HEK293T (cell line): ENCODE measurements around the gene MRPL48.
A peak's percentile ranks its signal among the peaks of the same experiment; 100 is the strongest.
"Not testable (repeated sequence)": the region's sequence is repeated elsewhere in the genome, so short reads cannot be mapped to it uniquely, and the experiment has no call there.

Experiments used
- CTCF ChIA-PET: fragments of 350-600 bp; formaldehyde crosslinking; extraction: SDS; loops from one replicate; lab custom pipeline; 2021; ENCODE audit warnings: antibody characterized with exemption, inconsistent platforms; lab: Yijun Ruan, JAX
- POLR2A ChIA-PET: fragments of 350-600 bp; formaldehyde crosslinking; extraction: SDS; loops from one replicate; lab custom pipeline; 2020; ENCODE audit warnings: antibody characterized with exemption, inconsistent platforms; lab: Yijun Ruan, JAX
- DNase-seq: peaks from one replicate; pipeline ENCODE4 v3.0.0; 2012; ENCODE audit warnings: mixed read lengths; ENCODE audit errors: extremely low spot score
- ARNT ChIP-seq: fragments of 450-650 bp; IDR thresholded peaks from 2 replicates; pipeline ENCODE4 v1.6.1; 2017; ENCODE audit warnings: mild to moderate bottlenecking
- BHLHE40 ChIP-seq: fragments of 450-650 bp; IDR thresholded peaks from 2 replicates; pipeline ENCODE4 v1.6.1; 2016; ENCODE audit warnings: mild to moderate bottlenecking, moderate library complexity, borderline replicate concordance
- CTBP1 ChIP-seq: fragments of 450-650 bp; IDR thresholded peaks from 2 replicates; pipeline ENCODE4 v1.6.1; 2016; ENCODE audit warnings: borderline replicate concordance
- ELF4 ChIP-seq: fragments of 450-650 bp; IDR thresholded peaks from 2 replicates; pipeline ENCODE4 v1.6.1; 2017; ENCODE audit warnings: antibody characterized with exemption
- FOXA1 ChIP-seq: fragments of 450-650 bp; IDR thresholded peaks from 2 replicates; pipeline ENCODE4 v1.6.1; 2016; ENCODE audit warnings: mild to moderate bottlenecking
- FOXK2 ChIP-seq: fragments of 450-650 bp; IDR thresholded peaks from 2 replicates; pipeline ENCODE4 v1.6.1; 2016; ENCODE audit warnings: mild to moderate bottlenecking
- FOXM1 ChIP-seq: fragments of 450-650 bp; IDR thresholded peaks from 2 replicates; pipeline ENCODE4 v1.6.1; 2017; ENCODE audit warnings: mild to moderate bottlenecking, borderline replicate concordance
- HDGF ChIP-seq: fragments of 450-650 bp; IDR thresholded peaks from 2 replicates; pipeline ENCODE4 v1.6.1; 2017; ENCODE audit warnings: antibody characterized with exemption, borderline replicate concordance
- L3MBTL2 ChIP-seq: fragments of 450-650 bp; conservative IDR thresholded peaks from 2 replicates; pipeline ENCODE4 v1.6.1; 2016; ENCODE audit warnings: mild to moderate bottlenecking
- LEF1 ChIP-seq: fragments of 450-650 bp; IDR thresholded peaks from 2 replicates; pipeline ENCODE4 v1.6.1; 2017; ENCODE audit warnings: mild to moderate bottlenecking, borderline replicate concordance
- NFRKB ChIP-seq: fragments of 450-650 bp; IDR thresholded peaks from 2 replicates; pipeline ENCODE4 v1.6.1; 2016; ENCODE audit warnings: mild to moderate bottlenecking, moderate library complexity
- PKNOX1 ChIP-seq: fragments of 450-650 bp; IDR thresholded peaks from 2 replicates; pipeline ENCODE4 v1.6.1; 2016
- SP1 ChIP-seq: fragments of 450-650 bp; IDR thresholded peaks from 2 replicates; pipeline ENCODE4 v1.6.1; 2017
- SUZ12 ChIP-seq: fragments of 450-650 bp; IDR thresholded peaks from 2 replicates; pipeline ENCODE4 v1.6.1; 2016; ENCODE audit warnings: mild to moderate bottlenecking
- TARDBP ChIP-seq: fragments of 450-650 bp; IDR thresholded peaks from 2 replicates; pipeline ENCODE4 v1.6.1; 2016
- ZNF384 ChIP-seq: fragments of 450-650 bp; IDR thresholded peaks from 2 replicates; pipeline ENCODE4 v1.6.1; 2016

The MRPL48 gene

DNA sequence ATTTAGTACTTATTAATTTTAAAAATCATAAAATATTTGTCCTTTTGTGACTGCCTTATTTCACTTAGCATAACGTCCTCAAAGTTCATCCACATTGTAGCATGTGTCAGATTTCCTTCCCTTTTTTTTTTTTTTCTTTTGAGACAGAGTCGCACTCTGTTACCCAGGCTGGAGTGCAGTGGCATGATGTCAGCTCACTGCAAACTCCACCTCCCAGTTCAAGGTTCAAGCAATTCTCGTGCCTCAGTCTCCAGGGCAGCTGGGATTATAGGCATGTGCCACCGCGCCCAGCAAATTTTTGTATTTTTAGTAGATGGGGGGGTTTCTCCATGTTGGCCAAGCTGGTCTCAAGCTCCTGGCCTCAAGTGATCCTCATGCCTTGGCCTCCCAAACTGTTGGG, 37.4 kb upstream of the MRPL48 start:
- POLR2A ChIA-PET = interaction anchor here (1.5 kb wide), 1 partner anchor 11 kb away, joined by 6 read pairs; the partner anchor contains the start of gene RAB6A

GRCh38 chr11:73750862-73751261, 36.8 kb upstream of the MRPL48 start:
- POLR2A ChIA-PET = interaction anchor here (1.0 kb wide), 1 partner anchor 10 kb away, joined by 3 read pairs; the partner anchor contains the start of gene RAB6A
- DNase-seq, CTCF ChIA-PET: not testable (repeated sequence)

More for the DNA sequence above, 37.4 kb upstream of the MRPL48 start:
- no peak for DNase-seq
- CTCF ChIA-PET = interaction anchor here (0.6 to 1.1 kb wide), 2 partner anchors 10 to 69 kb away, joined by 3 read pairs; partner anchors contain the start of gene RAB6A
- no peak for TF ChIP-seq NFRKB
- TF ChIP-seq ZNF384 = 0 out of 2 replicates have a peak, but pooled peaks have one; percentile 41

GRCh38 chr11:73752216-73752867, 35.3 kb upstream of the MRPL48 start:
- ChIA-PET CTCF (interaction anchor here (0.6 to 0.7 kb wide), 2 partner anchors 91 to 145 kb away, joined by 3 read pairs; no protein-coding TSS in a partner anchor), POLR2A (interaction anchor here (0.8 to 1.0 kb wide), 2 partner anchors 9 to 36 kb away, joined by 3 read pairs; partner anchors contain the start of gene RAB6A)
- DNase-seq = no peak
- TF ChIP-seq PKNOX1 (no peak), HDGF (no peak), L3MBTL2 (no peak), NFRKB (no peak), ZNF384 (no peak), ARNT (no peak)

DNA sequence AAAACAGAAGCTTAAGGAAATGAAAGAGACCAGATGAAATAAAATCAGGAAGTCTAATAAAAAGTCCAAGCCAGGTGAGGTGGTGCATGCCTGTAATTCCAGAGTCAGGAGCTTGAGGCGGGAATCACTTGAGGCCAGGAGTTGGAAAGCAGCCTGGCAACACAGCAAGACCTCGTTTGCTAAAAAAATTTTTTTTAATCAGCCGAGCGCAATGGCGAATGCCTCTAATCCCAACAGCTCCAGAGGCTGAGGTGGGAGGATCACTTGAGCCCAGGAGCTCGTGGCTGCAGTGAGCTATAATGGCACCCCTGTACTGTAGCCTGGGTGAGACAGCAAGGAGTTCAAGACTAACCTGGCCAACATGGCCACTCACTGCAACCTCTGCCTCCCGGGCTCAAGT, 34.8 kb upstream of the MRPL48 start:
- ChIA-PET POLR2A (interaction anchor here (1.0 kb wide), 1 partner anchor 35 kb away, joined by 3 read pairs; no protein-coding TSS in a partner anchor), CTCF (interaction anchor here (0.7 kb wide), 1 partner anchor 145 kb away, joined by 3 read pairs; no protein-coding TSS in a partner anchor)
- TF ChIP-seq BHLHE40 = no peak
- 0 out of 2 replicates have a peak, but pooled peaks have one; percentile 42 for TF ChIP-seq L3MBTL2
- no peak for DNase-seq

- CTCF ChIA-PET = interaction anchor here (0.7 kb wide), 1 partner anchor 82 kb away, joined by 3 read pairs; no protein-coding TSS in a partner anchor
- no peak for TF ChIP-seq ZNF384
- TF ChIP-seq ELF4 = no peak
- no peak for TF ChIP-seq BHLHE40
- DNase-seq = no peak
- POLR2A ChIA-PET = no interaction called here
These were observed 33.7 kb upstream of the MRPL48 start for GRCh38 chr11:73753938-73754337.

- TF ChIP-seq HDGF (no peak), L3MBTL2 (no peak; the same call in 1 of the 2 replicates), ZNF384 (no peak), FOXK2 (no peak), SUZ12 (no peak), FOXM1 (no peak), SP1 (no peak), NFRKB (no peak), ELF4 (no peak)
- ChIA-PET POLR2A (no interaction called here), CTCF (no interaction called here)
- DNase-seq = no peak
These were observed 32.0 kb upstream of the MRPL48 start for GRCh38 chr11:73755670-73756069.

GRCh38 chr11:73757598-73757997, 30.1 kb upstream of the MRPL48 start:
- ChIA-PET POLR2A (interaction anchor here (0.7 kb wide), 1 partner anchor 25 kb away, joined by 3 read pairs; no protein-coding TSS in a partner anchor), CTCF (interaction anchor here (0.5 kb wide), 1 partner anchor 37 kb away, joined by 5 read pairs; no protein-coding TSS in a partner anchor)
- no peak for DNase-seq
- TF ChIP-seq LEF1 = no peak
- no peak for TF ChIP-seq CTBP1
- TF ChIP-seq FOXK2 = no peak
- no peak for TF ChIP-seq BHLHE40
- no peak for TF ChIP-seq HDGF
- TF ChIP-seq ELF4 = no peak
- no peak for TF ChIP-seq L3MBTL2
- TF ChIP-seq FOXM1 = no peak
- no peak for TF ChIP-seq TARDBP
- no peak for TF ChIP-seq PKNOX1
- no peak for TF ChIP-seq NFRKB
- TF ChIP-seq FOXA1 = no peak
- no peak for TF ChIP-seq SP1
